ENCODE data around the gene HSPA6.

HSPA6 gene

GRCh38 chr1:161505686-161506085, 18.7 kb upstream of the HSPA6 start:
- TF ChIP-seq EZH2 (IDR thresholded peaks at IDR 0.05; ENCODE audit: borderline replicate concordance, low read depth, low read length, severe bottlenecking) = no peak
- no peak for TF ChIP-seq CTCF (IDR thresholded peaks at IDR 0.05; ENCODE audit: borderline replicate concordance, extremely low read depth, low read length, poor library complexity, severe bottlenecking)
- Histone ChIP-seq H4K20me1 (ENCODE audit: insufficient read depth, low read length) (no peaks in the 10 kb centered on the region), H3K79me2 (ENCODE audit: insufficient read depth, low read length) (no peaks in the 10 kb centered on the region), H3K9me3 (ENCODE audit: insufficient read depth, low read length, severe bottlenecking) (no peaks in the 10 kb centered on the region), H3K27ac (ENCODE audit: low read length) (no peak overlapping the region), H3K4me1 (ENCODE audit: insufficient read depth, low read length) (no peaks in the 10 kb centered on the region), H2AFZ (ENCODE audit: low read depth, low read length) (no peak overlapping the region), H3K27me3 (ENCODE audit: insufficient read depth, low read length, poor library complexity) (peaks cover 16% of the 10 kb centered on the region), H3K9ac (ENCODE audit: low read depth, low read length) (no peak overlapping the region), H3K36me3 (ENCODE audit: insufficient read depth, low read length) (no peaks in the 10 kb centered on the region), H3K4me3 (ENCODE audit: low read depth in 1 of 2, low read length in 2 of 2) (no peak overlapping the region), H3K4me2 (ENCODE audit: insufficient read depth, low read length) (no peak overlapping the region)
- ATAC-seq (ENCODE audit: insufficient read depth, low read depth) = no peak
- DNase-seq = no peak

GRCh38 chr1:161506336-161507223, 17.8 kb upstream of the HSPA6 start:
- no peak overlapping the region for H3K4me3 ChIP-seq (ENCODE audit: low read depth in 1 of 2, low read length in 2 of 2)
- no peaks in the 10 kb centered on the region for H3K4me1 ChIP-seq (ENCODE audit: insufficient read depth, low read length)
- no peaks in the 10 kb centered on the region for H4K20me1 ChIP-seq (ENCODE audit: insufficient read depth, low read length)
- no peaks in the 10 kb centered on the region for H3K36me3 ChIP-seq (ENCODE audit: insufficient read depth, low read length)
- no peak overlapping the region for H3K27ac ChIP-seq (ENCODE audit: low read length)
- H3K9ac ChIP-seq (ENCODE audit: low read depth, low read length) = no peak overlapping the region
- no peak overlapping the region for H3K4me2 ChIP-seq (ENCODE audit: insufficient read depth, low read length)
- ATAC-seq (ENCODE audit: insufficient read depth, low read depth) (no peak), DNase-seq (no peak)
- TF ChIP-seq EZH2 (IDR thresholded peaks at IDR 0.05; ENCODE audit: borderline replicate concordance, low read depth, low read length, severe bottlenecking) = no peak
- TF ChIP-seq CTCF (IDR thresholded peaks at IDR 0.05; ENCODE audit: borderline replicate concordance, extremely low read depth, low read length, poor library complexity, severe bottlenecking) = no peak
- no peak overlapping the region for H2AFZ ChIP-seq (ENCODE audit: low read depth, low read length)
- H3K9me3 ChIP-seq (ENCODE audit: insufficient read depth, low read length, severe bottlenecking) = no peaks in the 10 kb centered on the region
- H3K79me2 ChIP-seq (ENCODE audit: insufficient read depth, low read length) = no peaks in the 10 kb centered on the region
- peaks cover 10% of the 10 kb centered on the region for H3K27me3 ChIP-seq (ENCODE audit: insufficient read depth, low read length, poor library complexity)

GRCh38 chr1:161510477-161510876, 13.9 kb upstream of the HSPA6 start:
- no peak for TF ChIP-seq EZH2 (IDR thresholded peaks at IDR 0.05; ENCODE audit: borderline replicate concordance, low read depth, low read length, severe bottlenecking)
- TF ChIP-seq CTCF (IDR thresholded peaks at IDR 0.05; ENCODE audit: borderline replicate concordance, extremely low read depth, low read length, poor library complexity, severe bottlenecking) = no peak
- H3K4me3 ChIP-seq (ENCODE audit: low read depth in 1 of 2, low read length in 2 of 2) = no peak overlapping the region
- DNase-seq (no peak), ATAC-seq (ENCODE audit: insufficient read depth, low read depth) (no peak)
- no peaks in the 10 kb centered on the region for H3K4me1 ChIP-seq (ENCODE audit: insufficient read depth, low read length)
- H3K27ac ChIP-seq (ENCODE audit: low read length) = no peak overlapping the region
- H2AFZ ChIP-seq (ENCODE audit: low read depth, low read length) = no peak overlapping the region
- H3K27me3 ChIP-seq (ENCODE audit: insufficient read depth, low read length, poor library complexity) = no peaks in the 10 kb centered on the region
- H3K9ac ChIP-seq (ENCODE audit: low read depth, low read length) = no peak overlapping the region
- H4K20me1 ChIP-seq (ENCODE audit: insufficient read depth, low read length) = no peaks in the 10 kb centered on the region
- H3K36me3 ChIP-seq (ENCODE audit: insufficient read depth, low read length) = no peaks in the 10 kb centered on the region
- no peaks in the 10 kb centered on the region for H3K79me2 ChIP-seq (ENCODE audit: insufficient read depth, low read length)
- no peak overlapping the region for H3K4me2 ChIP-seq (ENCODE audit: insufficient read depth, low read length)
- no peaks in the 10 kb centered on the region for H3K9me3 ChIP-seq (ENCODE audit: insufficient read depth, low read length, severe bottlenecking)

Measured in DND-41 (cell line).